Activated CD8-positive, alpha-beta memory T cell treated with anti-CD3 and anti-CD28 coated beads for 4 hours (primary cell): ENCODE results near the gene DPY19L1.
"Not testable (repeated sequence)": the region's sequence is repeated elsewhere in the genome, so short reads cannot be mapped to it uniquely, and the experiment has no call there.

Experiments
- DNase-seq, 2 donors: peaks; one replicate each; pipeline ENCODE4 v3.0.0-alpha.2; 2020; ENCODE audit warnings: low read depth in 2 of 2

Gene DPY19L1

DNA sequence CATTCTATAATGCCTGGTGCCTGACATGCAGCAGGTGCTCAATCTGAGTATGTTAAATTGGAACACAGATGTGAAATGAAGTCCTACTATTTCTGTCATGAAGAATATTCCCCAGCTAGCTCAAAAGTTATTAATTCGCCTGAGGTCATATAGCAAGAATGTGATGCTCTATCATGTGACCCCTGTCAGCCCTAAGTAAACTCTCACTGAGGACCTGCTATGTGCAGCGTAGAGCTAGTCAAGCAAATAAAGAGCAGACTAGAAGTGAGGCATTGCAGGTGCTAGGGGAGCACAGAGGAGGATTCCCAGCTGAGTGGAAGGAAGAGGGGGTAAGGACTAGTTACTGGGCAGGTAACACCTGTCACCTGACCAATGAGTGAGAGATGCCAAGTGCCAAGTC lies 118.2 kb downstream of the DPY19L1 start:
- DNase-seq: not testable (repeated sequence)

DNA sequence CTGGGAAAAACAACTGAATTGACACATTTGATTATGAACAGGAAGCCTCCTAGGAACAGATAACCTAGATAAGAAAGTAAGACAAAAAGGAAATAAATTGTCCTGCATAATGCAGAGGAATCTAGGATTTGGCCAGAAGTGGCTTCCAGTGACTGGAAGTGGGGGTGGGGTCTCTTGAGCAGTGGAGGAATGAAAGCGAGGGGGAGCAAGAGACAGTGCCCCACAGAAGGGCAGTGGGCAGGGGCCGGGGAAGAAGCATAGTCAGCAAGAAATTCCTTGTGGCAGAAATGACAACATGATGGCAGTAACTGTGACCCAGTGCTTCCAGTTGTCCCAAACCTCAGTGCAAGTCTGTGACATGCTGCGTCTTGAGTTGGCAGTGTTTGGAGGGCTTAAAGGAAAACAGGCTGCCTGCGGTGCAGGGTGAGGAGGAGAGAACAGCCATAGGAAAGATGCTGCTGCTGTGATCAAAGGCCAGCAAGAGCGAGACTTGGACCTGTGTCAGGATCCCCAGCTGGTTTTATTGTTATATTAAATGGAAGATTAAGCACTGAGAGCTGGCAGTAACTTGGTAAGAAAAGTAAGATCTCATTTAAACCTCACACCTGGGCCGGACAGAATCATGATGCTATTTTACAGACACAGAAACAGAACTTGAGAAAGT lies 119.0 kb downstream of the DPY19L1 start:
- DNase-seq: not testable (repeated sequence)

DNA sequence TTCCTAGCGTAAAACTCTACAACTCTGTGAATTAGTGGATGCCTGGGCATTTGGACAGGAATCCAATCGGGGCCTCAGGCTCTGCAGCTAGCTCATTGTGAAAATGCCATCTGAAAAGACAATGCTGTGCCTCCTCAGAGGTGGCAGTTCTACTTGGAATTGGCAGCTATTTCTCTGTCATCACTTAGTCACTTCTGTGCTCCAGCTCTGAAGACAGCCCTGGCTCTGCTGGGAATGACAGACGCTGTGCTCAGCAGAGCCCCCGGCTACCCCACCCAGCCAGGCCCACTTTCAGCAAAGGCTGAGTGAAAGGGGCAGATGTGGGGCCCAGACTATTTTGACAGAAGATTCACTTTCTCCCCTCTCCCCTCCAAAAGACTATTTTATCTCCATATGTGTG lies 119.8 kb downstream of the DPY19L1 start:
- not testable (repeated sequence) for DNase-seq

DNA sequence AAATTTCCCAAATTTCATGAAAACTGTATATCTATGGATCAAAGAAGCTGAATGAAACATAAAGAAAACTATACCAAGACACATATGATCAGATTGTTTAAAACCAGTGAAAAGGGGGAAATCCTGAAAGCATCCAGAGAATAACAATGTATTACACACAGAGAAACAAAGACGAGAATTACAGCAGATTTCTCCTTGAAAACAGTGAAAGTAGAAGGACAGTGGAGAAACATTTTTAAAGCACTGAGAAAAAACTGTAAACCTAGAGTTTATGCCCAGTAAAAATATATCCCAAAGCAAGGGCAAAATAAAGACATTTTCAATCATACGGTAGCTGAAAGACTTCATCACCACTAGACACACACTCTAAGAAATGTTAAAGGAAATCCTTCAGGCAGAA lies 121.0 kb downstream of the DPY19L1 start:
- DNase-seq: no peak

DNA sequence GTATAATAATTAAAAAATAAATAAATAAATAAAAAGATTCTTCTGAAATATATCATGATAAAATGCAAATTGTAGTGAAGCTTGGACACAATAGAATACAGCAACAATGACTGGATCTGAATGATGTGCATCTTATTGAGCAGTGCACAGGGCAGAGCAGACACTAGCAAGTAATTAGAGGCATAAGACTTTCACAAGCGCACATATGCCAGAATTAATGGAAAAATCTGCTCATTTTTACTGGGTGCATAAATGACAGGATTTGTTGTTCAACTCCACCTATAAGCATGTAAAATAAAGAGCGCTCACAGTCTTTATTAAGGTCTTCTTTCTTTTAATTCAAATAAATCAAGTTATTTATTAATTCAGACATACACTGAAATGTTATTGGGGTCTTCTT lies 125.0 kb downstream of the DPY19L1 start:
- no peak for DNase-seq

DNA sequence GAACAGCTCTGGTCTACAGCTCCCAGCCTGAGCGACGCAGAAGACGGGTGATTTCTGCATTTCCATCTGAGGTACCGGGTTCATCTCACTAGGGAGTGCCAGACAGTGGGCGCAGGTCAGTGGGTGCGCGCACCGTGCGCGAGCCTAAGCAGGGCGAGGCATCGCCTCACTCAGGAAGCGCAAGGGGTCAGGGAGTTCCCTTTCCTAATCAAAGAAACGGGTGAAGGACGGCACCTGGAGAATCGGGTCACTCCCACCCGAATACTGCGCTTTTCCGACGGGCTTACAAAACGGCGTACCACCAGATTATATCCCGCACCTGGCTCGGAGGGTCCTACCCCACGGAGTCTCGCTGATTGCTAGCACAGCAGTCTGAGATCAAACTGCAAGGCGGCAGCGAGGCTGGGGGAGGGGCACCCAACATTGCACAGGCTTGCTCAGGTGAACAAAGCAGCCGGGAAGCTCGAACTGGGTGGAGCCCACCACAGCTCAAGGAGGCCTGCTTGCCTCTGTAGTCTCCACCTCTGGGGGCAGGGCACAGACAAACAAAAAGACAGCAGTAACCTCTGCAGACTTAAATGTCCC lies 130.9 kb downstream of the DPY19L1 start:
- not testable (repeated sequence) for DNase-seq

DNA sequence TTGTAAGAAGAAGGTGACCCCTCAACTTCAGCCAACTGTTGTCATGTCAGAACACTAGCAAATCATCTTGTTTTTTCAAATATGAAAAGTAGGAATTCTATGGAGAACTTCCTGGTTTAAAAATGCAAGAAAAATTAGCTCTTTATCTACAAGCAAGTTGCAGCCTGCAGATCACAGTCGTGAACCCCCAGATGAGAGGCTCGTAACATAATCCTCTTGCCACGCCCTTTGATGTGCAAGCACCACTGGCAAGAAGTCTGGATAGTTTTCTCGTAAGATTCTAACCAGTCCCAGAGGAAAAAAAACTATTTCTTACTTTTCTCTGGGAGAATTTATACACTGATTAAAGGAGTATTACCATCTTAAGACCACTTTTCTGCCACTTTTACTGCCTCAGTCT lies 132.3 kb downstream of the DPY19L1 start:
- no peak for DNase-seq

DNA sequence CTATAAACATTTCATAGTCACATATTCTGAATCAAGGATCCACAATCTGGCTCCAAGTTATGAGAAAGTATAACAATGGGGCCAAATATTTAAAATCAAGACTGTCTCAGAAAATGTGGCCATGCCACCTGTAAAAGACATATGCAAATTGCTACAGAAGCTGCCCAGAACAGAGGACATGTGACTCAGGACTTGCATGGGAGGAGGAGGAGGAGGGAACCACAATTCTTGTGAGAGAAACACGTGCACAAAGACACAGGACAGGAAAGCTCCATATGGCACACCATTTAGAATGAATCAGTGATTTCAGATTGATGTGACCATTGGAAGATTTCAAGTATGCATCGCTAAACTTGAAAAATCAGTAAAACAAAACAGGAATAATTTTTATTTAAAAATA lies 133.4 kb downstream of the DPY19L1 start:
- DNase-seq: not testable (repeated sequence)

DNA sequence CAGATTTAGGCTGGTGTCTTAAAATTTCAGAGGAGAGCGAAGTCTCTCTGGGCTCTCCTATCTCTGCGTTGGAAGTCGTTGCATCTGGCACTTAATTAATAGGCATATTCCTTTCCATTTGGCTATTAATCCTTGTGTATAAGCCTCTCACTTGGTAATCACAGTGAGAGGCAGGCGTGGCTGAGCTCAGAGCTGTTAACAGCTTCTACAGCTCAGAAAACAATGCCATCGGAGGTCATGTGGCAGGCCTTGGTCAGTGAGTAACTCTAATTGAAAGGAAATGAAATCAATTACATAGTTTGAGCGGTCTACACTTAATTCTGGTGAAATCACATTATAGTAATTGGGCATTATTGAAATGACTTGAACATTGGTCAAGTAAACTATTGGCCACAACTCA lies 135.1 kb downstream of the DPY19L1 start:
- DNase-seq: no peak

DNA sequence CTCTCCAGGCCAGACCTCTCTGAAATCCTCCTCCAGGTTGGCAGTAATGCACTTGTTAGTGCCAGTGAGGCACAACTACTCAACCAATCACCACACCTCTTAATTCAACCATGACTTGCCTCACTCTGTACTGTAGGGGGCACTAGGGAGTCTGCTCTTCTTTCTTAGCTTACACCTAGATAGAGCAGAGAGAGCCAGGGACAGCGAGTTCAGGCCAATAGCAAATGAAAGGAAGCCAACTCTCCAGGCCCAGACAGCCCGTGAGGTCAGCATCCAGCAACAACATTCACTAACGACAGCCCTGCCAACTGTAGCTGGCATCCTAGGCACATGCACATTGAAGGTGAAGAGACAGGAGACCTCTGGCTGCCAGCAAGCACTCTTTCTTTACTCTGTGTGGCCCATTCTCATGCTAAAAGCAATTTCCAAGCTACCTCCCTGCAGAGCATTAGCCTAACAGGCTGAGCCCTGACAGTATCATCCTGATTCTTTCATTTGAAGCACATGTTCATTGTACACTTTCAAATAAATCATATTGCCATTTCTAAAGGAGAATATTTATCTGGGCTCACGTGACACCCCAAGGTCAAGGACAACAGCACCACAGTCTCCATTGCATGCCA lies 136.3 kb downstream of the DPY19L1 start:
- no peak for DNase-seq

DNA sequence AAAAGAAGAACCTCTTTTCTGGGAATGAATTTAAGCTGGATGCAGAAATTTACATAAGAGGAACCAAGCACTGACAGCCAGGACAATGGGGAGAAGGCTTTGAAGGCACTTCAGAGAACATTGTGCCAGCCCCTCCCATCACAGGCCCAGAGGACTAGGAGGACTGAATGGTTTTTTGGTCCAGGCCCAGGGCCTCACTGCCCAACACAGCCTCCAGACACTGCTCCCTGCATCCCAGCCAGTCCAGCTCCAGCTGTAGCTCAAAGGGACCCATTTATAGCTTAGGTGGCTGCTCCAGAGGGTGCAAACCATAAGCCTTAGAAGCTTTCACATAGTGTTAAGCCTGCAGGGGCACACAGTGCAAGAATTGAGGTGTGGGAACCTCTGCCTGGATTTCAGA lies 142.1 kb downstream of the DPY19L1 start:
- DNase-seq: no peak

DNA sequence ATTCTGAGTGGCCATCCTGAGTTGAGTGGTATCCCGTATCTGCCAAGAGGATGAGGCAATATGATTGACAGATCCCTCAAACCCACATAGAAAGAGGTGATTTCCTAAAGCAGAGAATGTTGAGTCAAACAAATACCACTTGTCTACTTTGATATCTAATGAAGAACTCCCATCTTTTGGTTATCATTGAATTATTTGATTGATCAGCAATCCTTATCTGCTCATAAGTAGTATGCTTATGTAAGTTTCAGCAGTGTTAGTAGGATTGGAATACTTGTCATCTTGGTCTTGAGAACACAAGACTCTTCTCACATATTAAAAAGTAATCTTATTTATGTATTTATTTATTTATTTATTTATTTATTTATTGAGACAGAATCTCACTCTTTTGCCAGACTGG lies 147.3 kb downstream of the DPY19L1 start:
- no peak for DNase-seq

DNA sequence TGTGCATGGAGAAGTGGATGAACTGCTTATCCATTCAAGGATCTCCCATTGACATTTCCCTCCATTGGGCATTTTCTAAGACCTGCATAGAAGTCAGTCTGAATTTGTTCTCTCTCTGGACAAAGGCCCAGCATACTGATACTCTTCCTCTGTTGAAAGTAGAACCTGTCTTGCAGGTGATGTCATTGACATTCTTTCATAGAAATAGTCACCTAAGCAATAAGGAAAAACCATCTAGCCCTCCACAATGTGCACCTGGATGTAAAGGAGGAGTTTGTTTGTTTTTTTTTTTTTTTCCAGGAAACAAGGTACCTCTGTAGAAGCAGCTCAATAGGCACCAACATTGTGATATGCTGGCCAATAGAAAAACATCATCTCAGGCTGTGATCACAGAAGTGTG lies 150.4 kb downstream of the DPY19L1 start:
- DNase-seq: no peak

DNA sequence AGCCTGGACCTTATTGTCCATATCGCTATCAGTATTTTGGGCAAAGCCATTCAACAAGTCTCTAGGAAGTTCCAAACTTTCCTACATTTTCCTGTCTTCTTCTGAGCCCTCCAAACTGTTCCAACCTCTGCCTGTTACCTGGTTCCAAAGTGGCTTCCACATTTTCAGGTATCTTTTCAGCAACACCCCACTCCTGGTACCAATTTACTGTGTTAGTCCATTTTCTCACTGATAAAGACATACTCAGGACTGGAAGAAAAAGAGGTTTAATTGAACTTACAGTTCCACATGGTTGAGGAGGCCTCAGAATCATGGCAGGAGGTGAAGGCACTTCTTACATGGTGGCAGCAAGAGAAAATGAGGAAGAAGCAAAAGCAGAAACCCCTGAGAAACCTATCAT lies 153.4 kb downstream of the DPY19L1 start:
- DNase-seq: not testable (repeated sequence)

DNA sequence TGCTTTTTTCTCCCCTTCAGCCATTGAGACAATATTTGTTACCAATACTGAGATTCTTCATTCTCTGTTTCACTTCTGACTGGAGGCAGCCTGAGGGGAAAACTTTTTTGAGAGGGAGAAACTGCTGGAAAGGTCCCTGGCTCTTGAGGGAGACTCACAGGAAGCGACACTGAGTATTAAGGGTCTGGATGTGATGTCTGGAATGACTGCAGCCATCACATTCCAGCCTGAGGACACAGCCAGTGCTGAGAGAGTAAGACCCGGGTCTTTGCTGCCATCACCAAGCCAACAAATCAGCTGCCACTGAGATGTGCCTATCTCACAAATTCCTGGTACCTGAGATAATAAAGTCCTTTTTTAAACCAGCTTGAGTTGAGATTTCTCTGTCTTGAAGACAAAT lies 157.4 kb downstream of the DPY19L1 start:
- no peak for DNase-seq

DNA sequence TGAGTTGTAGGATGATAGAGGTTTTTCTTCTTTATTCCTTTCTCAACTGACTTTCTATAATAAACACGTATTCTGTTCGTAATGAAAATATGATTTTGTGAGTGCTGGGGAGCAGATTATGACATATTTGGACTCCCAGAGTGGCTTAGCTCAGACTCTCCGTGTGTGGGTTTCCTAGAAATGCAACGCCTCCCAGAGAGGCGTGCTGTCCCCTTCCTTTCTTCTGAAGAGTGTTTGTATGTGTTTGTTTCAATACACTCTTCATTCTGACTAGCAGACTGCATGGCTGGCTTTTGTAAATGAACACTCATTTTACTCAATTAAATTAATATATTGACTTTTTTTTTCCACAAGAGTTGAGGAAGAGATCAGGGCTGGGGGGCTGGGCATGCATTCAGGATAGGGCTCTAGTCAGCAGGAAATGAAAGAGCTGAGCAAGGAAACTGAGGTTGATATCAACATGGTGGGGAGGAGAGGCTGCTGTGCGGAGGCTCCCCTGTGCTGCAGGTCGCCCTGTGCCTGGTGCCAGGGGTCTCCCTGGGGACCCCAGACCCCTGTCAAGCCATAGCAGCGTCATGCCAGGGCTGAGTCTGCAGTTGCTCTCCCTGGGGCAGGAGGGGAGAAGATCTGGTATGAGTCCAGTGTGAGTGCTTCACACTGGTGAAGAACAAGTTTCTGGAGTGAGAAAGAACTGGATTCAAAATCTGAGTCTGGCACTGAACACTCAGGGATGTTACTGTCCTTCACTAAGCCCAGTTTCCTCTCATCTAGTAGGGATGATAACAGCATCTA lies 158.1 kb downstream of the DPY19L1 start:
- DNase-seq: not testable (repeated sequence)
